WERI-Rb-1 (cell line): ENCODE results near the gene GPALPP1.

ENCODE experiments used
- DNase-seq: peaks from one replicate; pipeline ENCODE4 v3.0.0-alpha.2; 2020
- H3K27ac ChIP-seq: fragments of 250-450 bp; sonication (Bioruptor Pico); 2 replicates; pipeline ENCODE4 v1.5.1; 2020; ENCODE audit warnings: mild to moderate bottlenecking, moderate library complexity
- H3K27me3 ChIP-seq: fragments of 250-450 bp; sonication (Bioruptor Pico); 2 replicates; pipeline ENCODE4 v1.5.1; 2021; ENCODE audit warnings: mild to moderate bottlenecking, low read depth, moderate library complexity; ENCODE audit not compliant: insufficient read depth, severe bottlenecking
- H3K36me3 ChIP-seq: fragments of 250-450 bp; sonication (Bioruptor Pico); 2 replicates; pipeline ENCODE4 v1.5.1; 2020; ENCODE audit warnings: mild to moderate bottlenecking, moderate library complexity
- H3K4me3 ChIP-seq: 2 replicates; pipeline ENCODE4 v1.5.1; 2011; ENCODE audit warnings: low read depth, mild to moderate bottlenecking, control low read depth, low read length
- H3K9me3 ChIP-seq: fragments of 250-450 bp; sonication (Bioruptor Pico); 2 replicates; pipeline ENCODE4 v1.5.1; 2021; ENCODE audit warnings: mild to moderate bottlenecking, moderate library complexity; ENCODE audit not compliant: severe bottlenecking
- TF ChIP-seq, protein P1 (sequence below): IDR thresholded peaks from 2 replicates; pipeline ENCODE4 v1.5.1; 2011; ENCODE audit warnings: low read depth, mild to moderate bottlenecking, control low read depth, inconsistent platforms, low read length

GPALPP1 gene

DNA sequence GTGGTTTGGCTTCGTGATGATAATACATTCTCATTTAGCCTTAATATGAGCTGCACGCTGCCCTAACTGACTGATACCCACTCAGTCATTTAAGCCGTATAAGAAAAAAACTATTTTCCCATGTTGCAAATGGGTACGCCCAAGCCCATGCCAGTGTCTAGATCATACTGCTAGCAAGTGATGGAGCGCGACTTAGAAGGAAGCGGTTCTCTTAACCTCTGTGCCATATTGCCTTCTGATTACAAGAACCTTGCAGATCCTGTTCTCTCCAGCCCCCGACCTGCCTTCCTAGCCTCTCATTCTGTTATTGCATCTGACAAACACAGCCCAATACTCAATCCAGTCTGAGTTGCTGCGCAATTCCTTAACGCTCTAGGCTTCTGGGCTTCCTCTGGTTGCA is 603 bp downstream of the GPALPP1 start:
- Histone ChIP-seq H3K36me3 (peaks cover 16% of the 10 kb centered on the region), H3K27me3 (no peaks in the 10 kb centered on the region), H3K9me3 (no peaks in the 10 kb centered on the region), H3K27ac (peak overlapping the region; percentile 79), H3K4me3 (peak overlapping the region; percentile 90)
- TF ChIP-seq, protein P1, sequence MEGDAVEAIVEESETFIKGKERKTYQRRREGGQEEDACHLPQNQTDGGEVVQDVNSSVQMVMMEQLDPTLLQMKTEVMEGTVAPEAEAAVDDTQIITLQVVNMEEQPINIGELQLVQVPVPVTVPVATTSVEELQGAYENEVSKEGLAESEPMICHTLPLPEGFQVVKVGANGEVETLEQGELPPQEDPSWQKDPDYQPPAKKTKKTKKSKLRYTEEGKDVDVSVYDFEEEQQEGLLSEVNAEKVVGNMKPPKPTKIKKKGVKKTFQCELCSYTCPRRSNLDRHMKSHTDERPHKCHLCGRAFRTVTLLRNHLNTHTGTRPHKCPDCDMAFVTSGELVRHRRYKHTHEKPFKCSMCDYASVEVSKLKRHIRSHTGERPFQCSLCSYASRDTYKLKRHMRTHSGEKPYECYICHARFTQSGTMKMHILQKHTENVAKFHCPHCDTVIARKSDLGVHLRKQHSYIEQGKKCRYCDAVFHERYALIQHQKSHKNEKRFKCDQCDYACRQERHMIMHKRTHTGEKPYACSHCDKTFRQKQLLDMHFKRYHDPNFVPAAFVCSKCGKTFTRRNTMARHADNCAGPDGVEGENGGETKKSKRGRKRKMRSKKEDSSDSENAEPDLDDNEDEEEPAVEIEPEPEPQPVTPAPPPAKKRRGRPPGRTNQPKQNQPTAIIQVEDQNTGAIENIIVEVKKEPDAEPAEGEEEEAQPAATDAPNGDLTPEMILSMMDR = no peak
- no peak for DNase-seq

- no peak for DNase-seq
- Histone ChIP-seq H3K27ac (no peak overlapping the region), H3K9me3 (no peaks in the 10 kb centered on the region), H3K4me3 (no peak overlapping the region), H3K27me3 (no peaks in the 10 kb centered on the region), H3K36me3 (peaks cover 28% of the 10 kb centered on the region)
- TF ChIP-seq, protein P1 = no peak
These were observed 14.1 kb downstream of the GPALPP1 start for GRCh38 chr13:45003417-45003816.

GRCh38 chr13:45004096-45004495 is 14.8 kb downstream of the GPALPP1 start:
- DNase-seq = no peak
- no peaks in the 10 kb centered on the region for H3K9me3 ChIP-seq
- no peak overlapping the region for H3K4me3 ChIP-seq
- H3K36me3 ChIP-seq = peaks cover 31% of the 10 kb centered on the region
- H3K27me3 ChIP-seq = no peaks in the 10 kb centered on the region
- TF ChIP-seq, protein P1 = no peak
- no peak overlapping the region for H3K27ac ChIP-seq

DNA sequence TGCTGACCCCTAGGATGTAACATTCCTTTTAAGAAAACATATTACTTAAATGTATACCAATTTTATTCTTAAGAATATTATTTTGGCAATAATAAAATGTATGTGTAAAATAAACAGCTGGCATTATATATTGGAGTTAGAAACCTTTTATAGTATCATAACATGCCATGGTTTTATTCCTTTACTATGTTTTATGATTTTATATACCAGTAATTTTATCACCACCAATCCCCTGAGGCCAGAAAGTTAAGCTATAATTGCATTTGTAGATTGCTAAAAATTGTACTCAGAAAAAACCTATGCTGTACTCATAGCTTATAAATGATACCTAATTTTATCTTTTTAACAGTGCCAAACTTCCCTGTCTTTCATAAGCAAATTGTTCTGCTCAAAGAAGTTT is 17.9 kb downstream of the GPALPP1 start:
- Histone ChIP-seq H3K36me3 (peaks cover 45% of the 10 kb centered on the region), H3K27me3 (no peaks in the 10 kb centered on the region), H3K4me3 (no peak overlapping the region), H3K27ac (no peak overlapping the region), H3K9me3 (no peaks in the 10 kb centered on the region)
- DNase-seq = no peak
- TF ChIP-seq, protein P1 = no peak

GRCh38 chr13:45007823-45008222 is 18.5 kb downstream of the GPALPP1 start:
- Histone ChIP-seq H3K9me3 (no peaks in the 10 kb centered on the region), H3K36me3 (peaks cover 39% of the 10 kb centered on the region), H3K4me3 (no peak overlapping the region), H3K27ac (no peak overlapping the region), H3K27me3 (no peaks in the 10 kb centered on the region)
- TF ChIP-seq, protein P1 = no peak
- DNase-seq = no peak

- peaks cover 42% of the 10 kb centered on the region for H3K36me3 ChIP-seq
These were observed 21.9 kb downstream of the GPALPP1 start for GRCh38 chr13:45011198-45011597.

More at GRCh38 chr13:45011198-45011597, 21.9 kb downstream of the GPALPP1 start:
- TF ChIP-seq, protein P1 = no peak
- Histone ChIP-seq H3K9me3 (no peaks in the 10 kb centered on the region), H3K4me3 (no peak overlapping the region), H3K27ac (no peak overlapping the region), H3K27me3 (no peaks in the 10 kb centered on the region)
- no peak for DNase-seq
